ENCODE data around the gene RUNX1.

RUNX1 gene

DNA sequence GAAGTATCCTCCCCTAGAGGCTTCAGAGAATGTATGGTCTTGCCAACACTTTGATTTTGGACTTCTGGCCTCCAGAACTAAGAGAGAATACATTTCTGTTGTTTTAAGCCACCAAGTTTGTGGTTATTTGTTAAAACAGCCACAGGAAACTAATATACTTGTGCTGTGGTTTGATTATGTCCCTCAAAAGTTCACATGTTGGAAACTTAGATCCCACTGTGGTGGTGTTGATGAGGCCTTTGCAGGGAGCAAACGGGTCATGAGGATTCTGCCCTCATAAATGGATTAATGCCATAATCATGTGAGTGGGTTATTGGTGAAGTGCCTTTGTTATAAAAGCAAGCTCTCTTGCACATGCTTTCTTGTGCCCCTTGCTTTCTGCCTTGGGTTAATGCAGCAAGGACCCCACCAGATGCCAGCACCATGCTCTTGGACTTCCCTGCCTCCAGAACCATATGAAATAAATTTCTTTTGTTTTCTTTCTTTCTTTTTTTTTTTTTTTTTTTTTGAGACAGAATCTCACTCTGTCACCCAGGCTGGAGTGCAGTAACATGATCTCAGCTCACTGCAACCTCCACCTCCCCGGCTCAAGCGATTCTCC is 223.1 kb downstream of the RUNX1 start:
- H3K36me3 ChIP-seq (ENCODE audit: insufficient read depth, low read depth, low read length): no peaks in the 10 kb centered on the region
- peaks cover 11% of the 10 kb centered on the region; the same call in 1 of the 2 replicates for H3K4me1 ChIP-seq (ENCODE audit: insufficient read depth, low read length)
- H3K9ac ChIP-seq (ENCODE audit: low read depth, low read length): no peak overlapping the region
- peaks cover 9% of the 10 kb centered on the region for H3K9me3 ChIP-seq (ENCODE audit: insufficient read depth, low read depth, low read length)
- no peak overlapping the region for H3K4me3 ChIP-seq (ENCODE audit: low read length)
- no peak overlapping the region for H3K27ac ChIP-seq (ENCODE audit: low read length)
- no peaks in the 10 kb centered on the region for H3K27me3 ChIP-seq (ENCODE audit: insufficient read depth, low read length)

DNA sequence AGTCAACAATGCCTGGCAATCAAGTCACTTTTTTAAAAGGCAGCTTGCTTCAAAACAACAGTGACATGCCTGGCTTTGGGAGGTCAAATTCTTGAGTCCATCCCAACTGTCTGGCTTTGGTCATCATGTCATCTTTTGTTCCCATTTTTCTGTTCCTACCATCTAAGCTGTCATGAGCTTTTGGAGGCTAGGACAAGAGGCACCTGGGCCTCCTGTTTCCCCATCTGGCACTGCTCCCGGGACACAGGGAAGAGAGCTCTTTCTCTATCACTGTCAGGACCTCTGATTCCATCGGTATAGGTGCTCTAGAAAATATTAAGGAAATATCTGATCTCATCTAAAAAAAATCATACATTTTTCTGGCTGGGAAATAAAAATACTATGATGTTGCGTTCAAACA is 224.0 kb downstream of the RUNX1 start:
- Histone ChIP-seq H3K9ac (ENCODE audit: low read depth, low read length) (no peak overlapping the region), H3K9me3 (ENCODE audit: insufficient read depth, low read depth, low read length) (peaks cover 9% of the 10 kb centered on the region), H3K4me3 (ENCODE audit: low read length) (no peak overlapping the region), H3K27ac (ENCODE audit: low read length) (no peak overlapping the region), H3K27me3 (ENCODE audit: insufficient read depth, low read length) (no peaks in the 10 kb centered on the region), H3K36me3 (ENCODE audit: insufficient read depth, low read depth, low read length) (no peaks in the 10 kb centered on the region), H3K4me1 (ENCODE audit: insufficient read depth, low read length) (peaks cover 11% of the 10 kb centered on the region; the same call in 1 of the 2 replicates)

DNA sequence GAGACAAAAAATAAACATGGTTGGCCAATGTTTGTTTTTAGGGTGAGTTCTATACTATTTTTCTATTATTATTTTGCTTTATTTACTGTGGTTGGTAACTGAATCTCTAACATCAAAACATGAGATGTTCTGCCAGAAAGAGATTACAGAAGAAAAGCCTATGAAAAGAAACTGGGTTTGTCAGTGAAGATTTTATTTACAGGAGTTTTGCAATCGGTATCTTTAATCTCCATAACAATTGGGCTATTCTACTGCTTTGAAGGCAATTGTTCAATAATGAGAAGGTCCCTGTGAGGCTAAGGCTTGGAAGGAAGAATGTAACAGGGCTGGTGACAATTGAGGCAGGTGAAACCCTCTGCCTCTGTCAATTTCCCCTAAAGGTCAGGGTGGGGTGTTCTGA is 224.8 kb downstream of the RUNX1 start:
- no peaks in the 10 kb centered on the region for H3K36me3 ChIP-seq (ENCODE audit: insufficient read depth, low read depth, low read length)

DNA sequence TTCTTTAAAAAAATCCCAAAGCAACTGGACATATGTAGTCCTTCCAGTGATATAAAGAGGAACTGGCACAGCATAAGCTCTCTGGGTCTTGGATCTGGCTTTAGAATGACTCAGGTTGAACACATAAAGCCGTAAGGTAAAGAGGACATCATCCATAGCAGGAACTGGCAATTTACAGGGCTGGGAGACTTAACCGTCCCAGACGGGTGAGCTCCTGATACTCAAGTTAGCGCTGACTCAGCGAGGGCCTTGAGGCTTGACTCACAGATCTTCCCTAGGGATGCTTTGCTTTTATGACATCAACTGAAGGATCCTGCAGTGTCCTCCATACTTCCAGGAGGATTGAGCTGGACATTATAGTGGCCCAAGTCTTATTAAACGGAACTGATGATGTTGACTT is 226.2 kb downstream of the RUNX1 start:
- Histone ChIP-seq H3K36me3 (ENCODE audit: insufficient read depth, low read depth, low read length) (no peaks in the 10 kb centered on the region), H3K27me3 (ENCODE audit: insufficient read depth, low read length) (no peaks in the 10 kb centered on the region), H3K9ac (ENCODE audit: low read depth, low read length) (no peak overlapping the region), H3K27ac (ENCODE audit: low read length) (no peak overlapping the region), H3K4me3 (ENCODE audit: low read length) (no peak overlapping the region), H3K9me3 (ENCODE audit: insufficient read depth, low read depth, low read length) (peaks cover 9% of the 10 kb centered on the region), H3K4me1 (ENCODE audit: insufficient read depth, low read length) (peaks cover 11% of the 10 kb centered on the region; the same call in 1 of the 2 replicates)

More for the DNA sequence above, 224.8 kb downstream of the RUNX1 start:
- peaks cover 9% of the 10 kb centered on the region for H3K9me3 ChIP-seq (ENCODE audit: insufficient read depth, low read depth, low read length)
- H3K4me3 ChIP-seq (ENCODE audit: low read length): no peak overlapping the region
- H3K27me3 ChIP-seq (ENCODE audit: insufficient read depth, low read length): no peaks in the 10 kb centered on the region
- peaks cover 11% of the 10 kb centered on the region; the same call in 1 of the 2 replicates for H3K4me1 ChIP-seq (ENCODE audit: insufficient read depth, low read length)
- H3K27ac ChIP-seq (ENCODE audit: low read length): no peak overlapping the region
- no peak overlapping the region for H3K9ac ChIP-seq (ENCODE audit: low read depth, low read length)

DNA sequence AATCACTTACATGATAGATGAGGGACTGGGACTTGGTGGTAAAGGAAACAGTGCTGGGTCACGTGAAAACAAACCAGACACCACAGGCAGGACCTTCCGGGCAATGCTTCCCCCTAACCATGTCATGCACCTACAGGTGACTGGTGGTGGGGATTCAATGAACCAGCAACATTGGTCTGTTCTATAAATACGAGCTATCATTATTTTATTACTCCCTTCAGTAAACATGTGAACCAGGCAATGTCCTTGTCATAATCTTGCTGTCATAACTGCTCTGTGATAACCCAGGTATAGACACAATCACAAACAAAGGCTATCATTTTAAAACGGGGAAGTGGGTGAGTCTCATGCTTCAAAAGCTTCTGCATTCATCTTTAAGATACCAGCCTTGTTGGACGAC is 226.9 kb downstream of the RUNX1 start:
- no peak overlapping the region for H3K27ac ChIP-seq (ENCODE audit: low read length)
- peaks cover 9% of the 10 kb centered on the region for H3K9me3 ChIP-seq (ENCODE audit: insufficient read depth, low read depth, low read length)
- no peak overlapping the region for H3K4me3 ChIP-seq (ENCODE audit: low read length)
- H3K9ac ChIP-seq (ENCODE audit: low read depth, low read length): no peak overlapping the region
- H3K27me3 ChIP-seq (ENCODE audit: insufficient read depth, low read length): no peaks in the 10 kb centered on the region
- no peaks in the 10 kb centered on the region for H3K36me3 ChIP-seq (ENCODE audit: insufficient read depth, low read depth, low read length)
- H3K4me1 ChIP-seq (ENCODE audit: insufficient read depth, low read length): peaks cover 11% of the 10 kb centered on the region; the same call in 1 of the 2 replicates

DNA sequence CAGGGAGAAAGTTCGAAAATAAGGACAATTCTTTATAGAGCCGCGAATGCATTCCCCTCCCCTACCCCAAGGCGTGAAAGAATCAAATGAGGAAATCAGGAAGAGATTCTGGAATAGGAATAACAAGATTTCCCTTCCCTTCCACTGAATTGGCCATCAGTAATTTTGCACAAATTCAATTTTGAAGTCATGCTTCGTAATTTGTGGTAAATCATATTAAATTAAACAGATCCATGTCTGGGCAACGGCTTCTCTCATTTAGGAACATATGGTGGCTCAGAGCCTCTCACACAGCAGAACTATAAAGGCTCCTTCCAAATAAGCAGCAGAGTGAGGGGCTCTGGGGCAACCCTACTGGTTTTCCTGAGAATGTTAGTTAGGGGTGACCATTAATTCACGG is 227.4 kb downstream of the RUNX1 start:
- Histone ChIP-seq H3K9ac (ENCODE audit: low read depth, low read length) (no peak overlapping the region), H3K36me3 (ENCODE audit: insufficient read depth, low read depth, low read length) (no peaks in the 10 kb centered on the region), H3K4me3 (ENCODE audit: low read length) (no peak overlapping the region), H3K27ac (ENCODE audit: low read length) (no peak overlapping the region), H3K9me3 (ENCODE audit: insufficient read depth, low read depth, low read length) (peaks cover 7% of the 10 kb centered on the region), H3K27me3 (ENCODE audit: insufficient read depth, low read length) (no peaks in the 10 kb centered on the region), H3K4me1 (ENCODE audit: insufficient read depth, low read length) (peaks cover 11% of the 10 kb centered on the region; the same call in 1 of the 2 replicates)

DNA sequence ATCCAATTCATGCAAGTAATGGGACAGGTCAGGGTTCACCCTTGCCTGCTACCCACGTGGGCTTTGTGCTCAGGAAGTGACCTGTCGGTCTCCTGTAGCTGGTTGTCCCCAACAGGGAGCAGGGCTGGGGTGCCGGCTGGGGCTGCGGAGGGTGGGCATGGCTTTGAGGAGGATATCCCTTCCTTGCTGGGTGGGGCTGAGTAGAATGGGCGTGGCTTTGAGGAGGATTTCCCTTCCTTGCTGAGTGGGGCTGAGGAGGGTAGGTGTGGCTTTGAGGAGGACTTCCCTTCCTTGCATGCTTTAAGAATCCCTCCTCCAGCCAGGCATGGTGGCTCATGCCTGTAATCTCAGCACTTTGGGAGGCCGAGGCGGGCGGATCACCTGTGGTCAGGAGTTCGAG is 229.1 kb downstream of the RUNX1 start:
- Histone ChIP-seq H3K27ac (ENCODE audit: low read length) (no peak overlapping the region), H3K36me3 (ENCODE audit: insufficient read depth, low read depth, low read length) (no peaks in the 10 kb centered on the region), H3K27me3 (ENCODE audit: insufficient read depth, low read length) (no peaks in the 10 kb centered on the region), H3K4me1 (ENCODE audit: insufficient read depth, low read length) (peaks cover 11% of the 10 kb centered on the region; the same call in 1 of the 2 replicates), H3K9me3 (ENCODE audit: insufficient read depth, low read depth, low read length) (no peaks in the 10 kb centered on the region), H3K9ac (ENCODE audit: low read depth, low read length) (no peak overlapping the region), H3K4me3 (ENCODE audit: low read length) (no peak overlapping the region)

DNA sequence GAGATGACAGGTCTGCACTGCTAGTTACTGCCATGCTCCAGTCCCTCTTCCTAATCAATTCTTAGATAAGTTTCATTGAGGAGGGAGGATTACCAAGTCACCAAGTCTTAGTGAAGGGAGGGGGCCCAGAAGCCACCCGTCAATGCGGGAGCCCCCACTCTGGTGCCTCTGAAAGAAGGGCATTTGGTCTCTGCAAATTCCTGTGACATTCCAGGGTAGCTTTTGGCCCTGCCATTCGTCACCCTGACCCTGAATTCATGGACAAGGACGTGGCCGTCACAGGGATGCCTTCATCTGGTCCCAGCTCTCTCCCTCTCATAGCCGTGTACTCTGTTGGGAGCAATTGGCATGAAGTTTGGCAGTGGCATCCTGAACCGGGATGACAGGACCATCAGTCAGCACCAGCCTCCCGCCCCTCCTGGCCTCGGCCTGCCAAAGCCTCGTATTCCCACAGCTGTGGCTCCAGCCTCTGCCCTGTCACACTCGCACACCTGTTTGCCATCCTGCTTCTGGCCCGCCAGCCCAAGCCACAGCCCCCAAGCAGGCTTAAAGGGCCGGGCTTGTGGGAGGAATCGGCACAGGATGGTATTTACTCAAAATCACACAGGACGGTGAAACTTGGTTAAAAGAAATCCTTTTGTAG is 229.6 kb downstream of the RUNX1 start:
- Histone ChIP-seq H3K4me3 (ENCODE audit: low read length) (no peak overlapping the region), H3K9ac (ENCODE audit: low read depth, low read length) (no peak overlapping the region), H3K27ac (ENCODE audit: low read length) (no peak overlapping the region), H3K9me3 (ENCODE audit: insufficient read depth, low read depth, low read length) (no peaks in the 10 kb centered on the region), H3K36me3 (ENCODE audit: insufficient read depth, low read depth, low read length) (no peaks in the 10 kb centered on the region), H3K4me1 (ENCODE audit: insufficient read depth, low read length) (peaks cover 9% of the 10 kb centered on the region; the same call in 1 of the 2 replicates), H3K27me3 (ENCODE audit: insufficient read depth, low read length) (no peaks in the 10 kb centered on the region)

DNA sequence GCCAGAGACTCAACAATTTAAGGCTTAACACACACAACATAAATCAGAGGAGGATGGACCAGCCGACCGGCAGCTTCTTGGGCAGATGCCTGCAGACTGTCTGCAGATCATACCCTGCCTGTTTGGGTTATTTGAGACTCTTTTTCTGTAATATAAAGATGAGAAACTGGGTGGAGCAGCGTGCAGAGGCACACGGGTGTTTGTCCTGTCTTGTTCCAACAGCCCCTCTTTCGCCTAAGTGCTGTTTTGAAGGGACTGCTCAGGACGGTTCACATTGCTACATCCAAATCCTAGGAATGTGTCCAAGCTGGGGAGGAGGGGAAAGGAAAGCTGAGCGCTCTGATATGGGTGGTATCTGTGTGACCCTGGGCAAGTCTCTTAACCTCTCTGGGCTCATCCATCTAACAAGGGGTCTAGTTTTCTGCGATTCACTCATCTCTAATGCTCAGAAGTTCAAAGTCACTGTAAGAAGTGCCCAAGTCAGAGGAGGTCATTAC is 230.4 kb downstream of the RUNX1 start:
- no peaks in the 10 kb centered on the region for H3K27me3 ChIP-seq (ENCODE audit: insufficient read depth, low read length)
- H3K36me3 ChIP-seq (ENCODE audit: insufficient read depth, low read depth, low read length): no peaks in the 10 kb centered on the region
- peaks cover under 1% of the 10 kb centered on the region; the same call in 1 of the 2 replicates for H3K4me1 ChIP-seq (ENCODE audit: insufficient read depth, low read length)
- no peak overlapping the region for H3K4me3 ChIP-seq (ENCODE audit: low read length)
- H3K27ac ChIP-seq (ENCODE audit: low read length): no peak overlapping the region
- no peaks in the 10 kb centered on the region for H3K9me3 ChIP-seq (ENCODE audit: insufficient read depth, low read depth, low read length)
- no peak overlapping the region for H3K9ac ChIP-seq (ENCODE audit: low read depth, low read length)

DNA sequence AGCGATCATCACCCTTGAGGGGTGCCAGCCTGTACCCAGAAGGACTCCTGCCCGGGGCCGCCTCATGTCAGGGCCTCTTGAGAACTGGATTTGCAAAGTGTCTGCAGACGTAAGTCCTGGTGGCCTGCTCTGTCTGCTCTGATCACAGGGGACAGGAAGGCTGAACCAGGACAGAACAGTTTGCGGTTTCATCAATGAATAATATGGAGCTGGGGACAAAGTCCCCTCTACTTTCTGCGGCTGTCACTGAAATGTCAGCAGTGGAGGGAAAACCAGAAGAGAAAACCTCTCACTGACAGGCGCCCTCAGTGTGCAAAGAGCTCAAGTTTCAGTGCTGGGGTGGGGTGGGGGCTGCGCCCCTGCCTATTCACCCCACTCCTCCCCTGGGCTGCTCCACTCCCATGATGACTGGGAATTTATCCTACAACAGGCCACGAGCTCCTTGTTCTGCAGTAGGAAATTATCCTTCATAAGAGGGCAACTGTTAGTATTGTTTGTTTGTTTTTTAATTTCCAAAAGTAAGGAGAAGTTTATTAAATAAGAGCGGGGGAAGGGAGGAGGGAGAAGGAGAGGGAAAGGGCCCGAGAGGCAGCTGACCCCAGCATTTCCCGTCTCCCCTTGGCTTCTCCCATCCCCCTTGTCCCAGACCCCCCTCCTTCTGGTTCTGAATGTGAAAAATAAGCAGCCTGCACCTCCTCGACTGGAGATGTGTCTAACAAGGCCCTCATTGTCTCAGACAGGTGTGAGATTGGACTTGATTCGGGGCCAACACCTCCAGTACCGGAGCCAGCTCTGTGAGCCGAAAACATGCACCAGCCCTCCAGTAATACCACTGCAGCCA is 231.1 kb downstream of the RUNX1 start:
- Histone ChIP-seq H3K27me3 (ENCODE audit: insufficient read depth, low read length) (no peaks in the 10 kb centered on the region), H3K9me3 (ENCODE audit: insufficient read depth, low read depth, low read length) (no peaks in the 10 kb centered on the region), H3K36me3 (ENCODE audit: insufficient read depth, low read depth, low read length) (no peaks in the 10 kb centered on the region), H3K4me3 (ENCODE audit: low read length) (no peak overlapping the region), H3K4me1 (ENCODE audit: insufficient read depth, low read length) (no peaks in the 10 kb centered on the region; the same call in 1 of the 2 replicates), H3K9ac (ENCODE audit: low read depth, low read length) (no peak overlapping the region), H3K27ac (ENCODE audit: low read length) (no peak overlapping the region)

DNA sequence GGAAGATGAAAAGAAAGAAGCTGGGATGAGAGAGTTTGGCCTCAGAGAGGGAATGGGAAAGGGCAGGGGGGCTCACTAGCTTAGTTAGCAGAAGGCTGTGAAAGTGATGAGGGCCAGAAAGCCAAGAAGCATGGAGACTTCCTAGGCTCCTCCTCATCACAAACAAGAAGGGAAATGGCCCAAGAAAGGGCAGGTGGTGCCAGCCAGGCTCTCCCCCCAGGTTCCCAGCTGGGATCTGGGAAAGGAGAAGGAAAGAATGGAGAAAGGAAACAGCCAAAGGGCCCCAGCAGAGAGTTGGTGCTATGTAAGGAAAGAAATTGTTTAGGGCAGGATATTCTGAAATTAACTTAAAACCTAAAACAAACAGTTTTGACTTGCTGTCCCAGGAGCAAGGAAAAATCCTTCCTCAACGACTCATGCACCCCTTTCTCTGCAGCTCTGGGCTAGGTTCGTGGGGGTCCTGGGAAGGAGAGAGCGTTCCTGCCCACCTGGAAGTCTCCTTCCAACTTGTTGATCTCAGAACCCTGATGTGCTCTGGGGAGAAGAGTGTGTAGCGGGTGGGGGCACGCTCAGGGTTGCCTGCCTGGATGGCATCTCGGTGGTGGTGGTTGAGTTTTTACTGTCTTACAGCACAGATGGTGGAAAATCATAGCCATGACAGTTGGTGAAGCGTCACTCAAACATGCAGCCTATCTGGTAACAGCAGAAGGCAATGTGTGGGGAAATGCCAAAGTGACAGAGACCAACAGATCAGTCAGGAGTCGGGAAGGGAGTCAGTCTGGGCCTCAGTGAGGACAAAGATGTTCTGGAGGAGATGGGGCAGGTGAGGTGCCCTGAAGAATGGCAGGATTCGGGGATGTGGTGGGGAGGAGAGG is 233.0 kb downstream of the RUNX1 start:
- H3K27me3 ChIP-seq (ENCODE audit: insufficient read depth, low read length): no peaks in the 10 kb centered on the region
- H3K9me3 ChIP-seq (ENCODE audit: insufficient read depth, low read depth, low read length): no peaks in the 10 kb centered on the region
- no peaks in the 10 kb centered on the region; the same call in 1 of the 2 replicates for H3K4me1 ChIP-seq (ENCODE audit: insufficient read depth, low read length)
- no peak overlapping the region for H3K27ac ChIP-seq (ENCODE audit: low read length)
- no peaks in the 10 kb centered on the region for H3K36me3 ChIP-seq (ENCODE audit: insufficient read depth, low read depth, low read length)
- H3K9ac ChIP-seq (ENCODE audit: low read depth, low read length): no peak overlapping the region
- no peak overlapping the region for H3K4me3 ChIP-seq (ENCODE audit: low read length)
